HepG2 (cell line): ENCODE results near the gene ZNFX1. TPM values are rescaled to one million over a fixed set of nuclear protein-coding genes. Genes with fewer than 3 reads are reported as not detected.
A peak's percentile ranks its signal among the peaks of the same experiment; 100 is the strongest.

Experiments
- CREM ChIP-seq, 2 experiments: sonication (generic) in 1 of 2; formaldehyde crosslinking in 1 of 2; IDR thresholded peaks; 2 replicates each; pipeline versions ENCODE4 v1.4.0 to v1.6.1; 2016 to 2020; ENCODE audit warnings: antibody characterized with exemption in 1 of 2, mild to moderate bottlenecking in 1 of 2, missing genetic modification reagents in 1 of 2
- HDAC1 ChIP-seq: sonication (generic); formaldehyde crosslinking; IDR thresholded peaks from 2 replicates; pipeline ENCODE4 v1.5.1; 2020; ENCODE audit warnings: mild to moderate bottlenecking, missing genetic modification reagents
- HDAC6 ChIP-seq: fragments of 200-600 bp; sonication (generic); IDR thresholded peaks from 2 replicates; pipeline ENCODE4 v1.7.0; 2017; ENCODE audit warnings: mild to moderate bottlenecking, antibody characterized with exemption, low read length, low read depth
- HNRNPUL1 ChIP-seq: fragments of 200-400 bp; formaldehyde crosslinking; IDR thresholded peaks from 2 replicates; pipeline ENCODE4 v1.6.1; 2017; ENCODE audit warnings: low read depth, mild to moderate bottlenecking, low read length, moderate library complexity
- HOXD1 ChIP-seq: sonication (generic); formaldehyde crosslinking; IDR thresholded peaks from 2 replicates; pipeline ENCODE4 v1.5.0; 2020; ENCODE audit warnings: missing genetic modification reagents
- KMT2B ChIP-seq: IDR thresholded peaks from 2 replicates; pipeline ENCODE4 v1.6.1; 2016; ENCODE audit warnings: missing genetic modification reagents, missing compliant biosample characterization
- MED13 ChIP-seq: sonication (generic); formaldehyde crosslinking; IDR thresholded peaks from 2 replicates; pipeline ENCODE4 v1.5.0; 2020; ENCODE audit warnings: missing genetic modification reagents
- NFRKB ChIP-seq: fragments of 450-650 bp; IDR thresholded peaks from 2 replicates; pipeline ENCODE4 v1.6.1; 2017
- ONECUT2 ChIP-seq: sonication (generic); formaldehyde crosslinking; IDR thresholded peaks from 2 replicates; pipeline ENCODE4 v1.4.0; 2020; ENCODE audit warnings: missing genetic modification reagents
- PHF20 ChIP-seq: sonication (generic); formaldehyde crosslinking; IDR thresholded peaks from 2 replicates; pipeline ENCODE4 v1.5.0; 2020; ENCODE audit warnings: mild to moderate bottlenecking, missing genetic modification reagents
- PHF8 ChIP-seq: sonication (generic); formaldehyde crosslinking; IDR thresholded peaks from 2 replicates; pipeline ENCODE4 v1.5.0; 2020; ENCODE audit warnings: missing genetic modification reagents
- PPARG ChIP-seq: conservative IDR thresholded peaks from 2 replicates; pipeline ENCODE4 v1.6.1; 2016; ENCODE audit warnings: missing biosample characterization, missing genetic modification reagents
- RXRB ChIP-seq: IDR thresholded peaks from 2 replicates; pipeline ENCODE4 v1.6.1; 2016; ENCODE audit warnings: borderline replicate concordance, missing genetic modification reagents, missing compliant biosample characterization
- ZNF101 ChIP-seq: sonication (generic); formaldehyde crosslinking; IDR thresholded peaks from 2 replicates; pipeline ENCODE4 v1.4.0; 2020; ENCODE audit warnings: mild to moderate bottlenecking, low read depth, missing genetic modification reagents, borderline replicate concordance
- ZNF562 ChIP-seq: sonication (generic); formaldehyde crosslinking; IDR thresholded peaks from 2 replicates; pipeline ENCODE4 v1.8.0; 2022; ENCODE audit warnings: missing genetic modification reagents, borderline replicate concordance
- ZNF605 ChIP-seq: sonication (generic); formaldehyde crosslinking; IDR thresholded peaks from 2 replicates; pipeline ENCODE4 v1.8.0; 2022; ENCODE audit warnings: mild to moderate bottlenecking, missing genetic modification reagents
- ZNF776 ChIP-seq: sonication (generic); formaldehyde crosslinking; IDR thresholded peaks from 2 replicates; pipeline ENCODE4 v1.4.0; 2020; ENCODE audit warnings: mild to moderate bottlenecking, missing genetic modification reagents
- polyA plus RNA-seq, 8 experiments: library from polyadenylated mRNA; depleted of rRNA in 3 of 8; stranded (reverse) in 7 of 8; unstranded in 1 of 8; fragments of >200 nt; fragmentation: Illumina TruSeq in 4 of 8; extraction: Trizol in 4 of 8; gene quantifications; 2 replicates each; pipeline versions ENCODE4 v1.2.1 to v1.2.3, GENCODE V29; 2011 to 2016; ENCODE audit warnings: low read depth in 4 of 8, missing spikeins in 1 of 8, mixed read lengths in 1 of 8; ENCODE audit not compliant: insufficient read depth in 1 of 8
- total RNA-seq, 5 experiments: library from RNA; depleted of rRNA; stranded (reverse); fragments of >200 nt; fragmentation: Illumina TruSeq; extraction: Trizol; gene quantifications; 2 replicates each; pipeline ENCODE4 v1.2.3, GENCODE V29; 2016; ENCODE audit warnings: low read depth in 1 of 5
- TF ChIP-seq, protein P1 (sequence below): sonication (generic); formaldehyde crosslinking; conservative IDR thresholded peaks from 2 replicates; pipeline ENCODE4 v1.4.0; 2020; ENCODE audit warnings: missing genetic modification reagents
- TF ChIP-seq, protein P2 (sequence below): sonication (generic); formaldehyde crosslinking; IDR thresholded peaks from 2 replicates; pipeline ENCODE4 v1.5.1; 2020; ENCODE audit warnings: mild to moderate bottlenecking, moderate library complexity, missing genetic modification reagents
- TF ChIP-seq, protein P3 (sequence below): sonication (generic); formaldehyde crosslinking; IDR thresholded peaks from 2 replicates; pipeline ENCODE4 v1.5.1; 2020; ENCODE audit warnings: missing genetic modification reagents, mild to moderate bottlenecking, borderline replicate concordance
- TF ChIP-seq, protein P4 (sequence below): sonication (generic); formaldehyde crosslinking; IDR thresholded peaks from 2 replicates; pipeline ENCODE4 v1.4.0; 2020; ENCODE audit warnings: mild to moderate bottlenecking, low read depth, missing genetic modification reagents
- TF ChIP-seq, protein P5 (sequence below): sonication (generic); formaldehyde crosslinking; IDR thresholded peaks from 2 replicates; pipeline ENCODE4 v1.9.0; 2022; ENCODE audit warnings: missing genetic modification reagents, mild to moderate bottlenecking, borderline replicate concordance

Gene ZNFX1
- total and polyA plus RNA-seq, 2 of the 13 experiments (the other 11 are each of a cell fraction or from before 2014, with no cell fraction given), result 2.9 to 11.1 TPM

DNA sequence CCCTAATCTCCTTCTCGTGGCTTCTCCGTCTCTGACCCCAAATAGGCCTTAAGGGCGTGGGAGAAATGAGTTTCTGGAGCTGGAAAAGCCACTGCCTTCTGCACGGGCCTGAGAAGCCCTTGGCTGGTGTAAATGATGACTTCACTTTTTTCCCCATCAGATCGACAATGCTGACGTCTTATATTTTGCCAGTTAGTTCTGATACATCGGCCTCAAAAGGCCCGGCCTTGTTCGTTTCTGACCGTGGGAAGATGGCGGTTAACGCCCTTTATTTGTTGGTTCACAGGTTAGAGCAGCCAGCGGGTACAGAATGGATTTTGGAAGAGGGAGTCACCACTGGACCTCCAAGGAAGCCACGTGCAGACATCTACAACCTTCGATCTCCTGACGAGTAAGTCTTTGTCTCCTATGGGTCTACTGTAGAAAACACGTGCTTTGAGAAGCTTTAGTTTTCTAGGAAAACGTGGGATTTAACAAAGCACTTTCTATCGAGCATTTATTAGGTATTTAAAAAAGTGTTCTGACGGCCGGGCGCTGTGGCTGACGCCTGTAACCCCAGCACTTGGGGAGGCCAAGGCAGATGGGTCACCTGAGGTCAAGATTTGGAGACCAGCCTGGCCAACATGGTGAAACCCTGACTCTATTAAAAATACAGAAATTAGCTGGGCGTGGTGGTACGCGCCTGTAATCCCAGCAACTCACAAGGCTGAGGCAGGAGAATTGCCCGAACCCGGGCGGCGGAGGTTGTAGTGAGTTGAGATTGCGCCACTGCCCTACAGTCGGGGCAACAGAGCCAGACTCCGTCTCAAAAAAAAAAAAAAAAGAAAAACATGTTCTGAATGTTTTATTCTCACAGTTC, 1.2 kb upstream of the ZNFX1 start (continued):
- TF ChIP-seq, protein P1, sequence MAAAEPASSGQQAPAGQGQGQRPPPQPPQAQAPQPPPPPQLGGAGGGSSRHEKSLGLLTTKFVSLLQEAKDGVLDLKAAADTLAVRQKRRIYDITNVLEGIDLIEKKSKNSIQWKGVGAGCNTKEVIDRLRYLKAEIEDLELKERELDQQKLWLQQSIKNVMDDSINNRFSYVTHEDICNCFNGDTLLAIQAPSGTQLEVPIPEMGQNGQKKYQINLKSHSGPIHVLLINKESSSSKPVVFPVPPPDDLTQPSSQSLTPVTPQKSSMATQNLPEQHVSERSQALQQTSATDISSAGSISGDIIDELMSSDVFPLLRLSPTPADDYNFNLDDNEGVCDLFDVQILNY, result no peak
- TF ChIP-seq PPARG (CRISPR knock-in tag) (no peak; the same call in 1 of the 2 replicates), MED13 (no peak), HDAC6 (peak; percentile 94; the same call in 1 of the 2 replicates), HDAC1 (peak; percentile 24; the same call in 1 of the 2 replicates), ONECUT2 (CRISPR knock-in tag) (no peak), PHF8 (no peak), ZNF562 (CRISPR knock-in tag) (no peak), RXRB (CRISPR knock-in tag) (peak; percentile 33; the same call in 1 of the 2 replicates), ZNF605 (CRISPR knock-in tag) (peak; percentile 73), NFRKB (no peak), ZNF101 (CRISPR knock-in tag) (no peak), HNRNPUL1 (no peak), KMT2B (CRISPR knock-in tag) (no peak), PHF20 (no peak; the same call in 1 of the 2 replicates), HOXD1 (CRISPR knock-in tag) (no peak), CREM (IDR thresholded peaks at IDR 0.05) (no peak), CREM (CRISPR knock-in tag; IDR thresholded peaks at IDR 0.05) (no peak), ZNF776 (CRISPR knock-in tag) (no peak)
- TF ChIP-seq, protein P2, sequence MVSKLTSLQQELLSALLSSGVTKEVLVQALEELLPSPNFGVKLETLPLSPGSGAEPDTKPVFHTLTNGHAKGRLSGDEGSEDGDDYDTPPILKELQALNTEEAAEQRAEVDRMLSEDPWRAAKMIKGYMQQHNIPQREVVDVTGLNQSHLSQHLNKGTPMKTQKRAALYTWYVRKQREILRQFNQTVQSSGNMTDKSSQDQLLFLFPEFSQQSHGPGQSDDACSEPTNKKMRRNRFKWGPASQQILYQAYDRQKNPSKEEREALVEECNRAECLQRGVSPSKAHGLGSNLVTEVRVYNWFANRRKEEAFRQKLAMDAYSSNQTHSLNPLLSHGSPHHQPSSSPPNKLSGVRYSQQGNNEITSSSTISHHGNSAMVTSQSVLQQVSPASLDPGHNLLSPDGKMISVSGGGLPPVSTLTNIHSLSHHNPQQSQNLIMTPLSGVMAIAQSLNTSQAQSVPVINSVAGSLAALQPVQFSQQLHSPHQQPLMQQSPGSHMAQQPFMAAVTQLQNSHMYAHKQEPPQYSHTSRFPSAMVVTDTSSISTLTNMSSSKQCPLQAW (CRISPR knock-in tag), result no peak
- TF ChIP-seq, protein P3, sequence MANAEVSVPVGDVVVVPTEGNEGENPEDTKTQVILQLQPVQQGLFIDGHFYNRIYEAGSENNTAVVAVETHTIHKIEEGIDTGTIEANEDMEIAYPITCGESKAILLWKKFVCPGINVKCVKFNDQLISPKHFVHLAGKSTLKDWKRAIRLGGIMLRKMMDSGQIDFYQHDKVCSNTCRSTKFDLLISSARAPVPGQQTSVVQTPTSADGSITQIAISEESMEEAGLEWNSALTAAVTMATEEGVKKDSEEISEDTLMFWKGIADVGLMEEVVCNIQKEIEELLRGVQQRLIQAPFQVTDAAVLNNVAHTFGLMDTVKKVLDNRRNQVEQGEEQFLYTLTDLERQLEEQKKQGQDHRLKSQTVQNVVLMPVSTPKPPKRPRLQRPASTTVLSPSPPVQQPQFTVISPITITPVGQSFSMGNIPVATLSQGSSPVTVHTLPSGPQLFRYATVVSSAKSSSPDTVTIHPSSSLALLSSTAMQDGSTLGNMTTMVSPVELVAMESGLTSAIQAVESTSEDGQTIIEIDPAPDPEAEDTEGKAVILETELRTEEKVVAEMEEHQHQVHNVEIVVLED, result no peak
- TF ChIP-seq, protein P4, sequence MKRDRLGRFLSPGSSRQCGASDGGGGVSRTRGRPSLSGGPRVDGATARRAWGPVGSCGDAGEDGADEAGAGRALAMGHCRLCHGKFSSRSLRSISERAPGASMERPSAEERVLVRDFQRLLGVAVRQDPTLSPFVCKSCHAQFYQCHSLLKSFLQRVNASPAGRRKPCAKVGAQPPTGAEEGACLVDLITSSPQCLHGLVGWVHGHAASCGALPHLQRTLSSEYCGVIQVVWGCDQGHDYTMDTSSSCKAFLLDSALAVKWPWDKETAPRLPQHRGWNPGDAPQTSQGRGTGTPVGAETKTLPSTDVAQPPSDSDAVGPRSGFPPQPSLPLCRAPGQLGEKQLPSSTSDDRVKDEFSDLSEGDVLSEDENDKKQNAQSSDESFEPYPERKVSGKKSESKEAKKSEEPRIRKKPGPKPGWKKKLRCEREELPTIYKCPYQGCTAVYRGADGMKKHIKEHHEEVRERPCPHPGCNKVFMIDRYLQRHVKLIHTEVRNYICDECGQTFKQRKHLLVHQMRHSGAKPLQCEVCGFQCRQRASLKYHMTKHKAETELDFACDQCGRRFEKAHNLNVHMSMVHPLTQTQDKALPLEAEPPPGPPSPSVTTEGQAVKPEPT (CRISPR knock-in tag), result no peak; the same call in 1 of the 2 replicates
- TF ChIP-seq, protein P5, sequence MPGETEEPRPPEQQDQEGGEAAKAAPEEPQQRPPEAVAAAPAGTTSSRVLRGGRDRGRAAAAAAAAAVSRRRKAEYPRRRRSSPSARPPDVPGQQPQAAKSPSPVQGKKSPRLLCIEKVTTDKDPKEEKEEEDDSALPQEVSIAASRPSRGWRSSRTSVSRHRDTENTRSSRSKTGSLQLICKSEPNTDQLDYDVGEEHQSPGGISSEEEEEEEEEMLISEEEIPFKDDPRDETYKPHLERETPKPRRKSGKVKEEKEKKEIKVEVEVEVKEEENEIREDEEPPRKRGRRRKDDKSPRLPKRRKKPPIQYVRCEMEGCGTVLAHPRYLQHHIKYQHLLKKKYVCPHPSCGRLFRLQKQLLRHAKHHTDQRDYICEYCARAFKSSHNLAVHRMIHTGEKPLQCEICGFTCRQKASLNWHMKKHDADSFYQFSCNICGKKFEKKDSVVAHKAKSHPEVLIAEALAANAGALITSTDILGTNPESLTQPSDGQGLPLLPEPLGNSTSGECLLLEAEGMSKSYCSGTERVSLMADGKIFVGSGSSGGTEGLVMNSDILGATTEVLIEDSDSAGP (CRISPR knock-in tag), result no peak
